GM19397 (cell line): ENCODE results near the gene ATF6.
"Not testable (repeated sequence)": the region's sequence is repeated elsewhere in the genome, so short reads cannot be mapped to it uniquely, and the experiment has no call there.

Experiments used
- ATAC-seq: cut with Tn5 transposase; IDR thresholded peaks from one replicate; pipeline ENCODE4 v1.9.1; 2021; ENCODE audit warnings: mild to moderate bottlenecking, moderate library complexity; ENCODE audit not compliant: unreplicated experiment

ATF6 gene

GRCh38 chr1:161826478-161826877 is 60.4 kb downstream of the ATF6 start:
- ATAC-seq = no peak

- ATAC-seq = no peak
Observed at GRCh38 chr1:161827786-161828185, 61.7 kb downstream of the ATF6 start.

GRCh38 chr1:161832299-161832907 is 66.3 kb downstream of the ATF6 start:
- ATAC-seq = not testable (repeated sequence)

GRCh38 chr1:161834967-161835550 is 68.9 kb downstream of the ATF6 start:
- ATAC-seq = no peak

- ATAC-seq = no peak
Observed at GRCh38 chr1:161836018-161836417, 69.9 kb downstream of the ATF6 start.

GRCh38 chr1:161838362-161838761 is 72.2 kb downstream of the ATF6 start:
- ATAC-seq = no peak

- ATAC-seq = no peak
Observed at GRCh38 chr1:161838885-161839284, 72.8 kb downstream of the ATF6 start.

GRCh38 chr1:161839591-161839990 is 73.5 kb downstream of the ATF6 start:
- no peak for ATAC-seq

- no peak for ATAC-seq
Observed at GRCh38 chr1:161840363-161840762, 74.2 kb downstream of the ATF6 start.

- no peak for ATAC-seq
Observed at GRCh38 chr1:161843156-161843555, 77.0 kb downstream of the ATF6 start.

GRCh38 chr1:161844696-161845095 is 78.6 kb downstream of the ATF6 start:
- ATAC-seq = no peak

- no peak for ATAC-seq
Observed at GRCh38 chr1:161848676-161849075, 82.6 kb downstream of the ATF6 start.

- ATAC-seq = no peak
Observed at GRCh38 chr1:161849518-161849917, 83.4 kb downstream of the ATF6 start.

- ATAC-seq = no peak
Observed at GRCh38 chr1:161855260-161855659, 89.1 kb downstream of the ATF6 start.

GRCh38 chr1:161858271-161858670 is 92.2 kb downstream of the ATF6 start:
- no peak for ATAC-seq

GRCh38 chr1:161863549-161863948 is 97.4 kb downstream of the ATF6 start:
- ATAC-seq = no peak

GRCh38 chr1:161864577-161864976 is 98.5 kb downstream of the ATF6 start:
- no peak for ATAC-seq

GRCh38 chr1:161866241-161866640 is 100.1 kb downstream of the ATF6 start:
- no peak for ATAC-seq

GRCh38 chr1:161868832-161869231 is 102.7 kb downstream of the ATF6 start:
- ATAC-seq = no peak

GRCh38 chr1:161869291-161869690 is 103.2 kb downstream of the ATF6 start:
- no peak for ATAC-seq

- ATAC-seq = no peak
Observed at GRCh38 chr1:161872506-161872905, 106.4 kb downstream of the ATF6 start.

- ATAC-seq = no peak
Observed at GRCh38 chr1:161879261-161879660, 113.1 kb downstream of the ATF6 start.

GRCh38 chr1:161884475-161884874 is 118.4 kb downstream of the ATF6 start:
- no peak for ATAC-seq
